HG03457 (cell line): ENCODE measurements around the gene OR52K2.
"Not testable (repeated sequence)": the region's sequence is repeated elsewhere in the genome, so short reads cannot be mapped to it uniquely, and the experiment has no call there.

ENCODE experiments used
- ATAC-seq: cut with Tn5 transposase; IDR thresholded peaks from one replicate; pipeline ENCODE4 v1.9.1; 2021; ENCODE audit warnings: moderate number of reproducible peaks; ENCODE audit not compliant: unreplicated experiment

The OR52K2 gene

GRCh38 chr11:4480577-4481239 is 31.6 kb downstream of the OR52K2 start:
- no peak for ATAC-seq

DNA sequence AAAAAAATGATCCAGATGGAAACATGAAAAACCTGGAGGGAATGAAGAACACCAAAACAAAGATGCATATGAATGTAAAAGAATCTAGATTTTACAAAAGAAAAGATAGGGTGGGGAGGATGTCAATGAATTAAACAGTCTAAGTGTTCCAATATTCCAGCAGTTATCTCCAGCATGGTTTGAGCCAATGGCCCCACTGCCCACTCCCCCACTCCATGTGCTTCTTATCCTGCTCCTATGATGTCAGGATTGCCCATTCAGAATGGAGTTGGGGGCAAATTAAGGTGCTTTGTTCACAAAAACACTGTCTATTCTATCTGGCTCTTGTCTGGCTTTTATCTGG is 32.1 kb downstream of the OR52K2 start:
- ATAC-seq, result no peak

DNA sequence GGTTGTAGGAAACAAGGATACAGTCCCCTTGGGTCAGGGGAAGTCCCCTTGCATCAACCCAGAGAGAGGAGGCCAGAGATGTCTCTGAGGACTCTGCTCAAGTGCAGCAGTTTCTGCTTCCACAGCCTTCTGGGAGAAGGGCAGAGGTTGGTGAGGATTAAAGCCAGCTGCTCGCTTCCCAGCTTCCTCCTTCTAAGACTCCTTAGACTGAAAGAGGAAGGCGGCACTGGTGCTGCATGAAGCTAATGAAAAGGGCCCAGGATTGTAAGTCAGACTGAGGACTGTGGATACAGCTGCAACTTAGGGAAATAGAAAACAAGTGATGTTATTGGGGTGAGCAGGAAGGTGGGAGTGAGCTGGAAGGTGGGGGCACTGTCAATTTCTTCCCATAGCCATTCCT is 33.4 kb downstream of the OR52K2 start, which contains the start of gene OR52K1:
OR52K1 (plus strand) TSS at position 202 of the 400 bp plus-strand sequence. CDS start 6,255 bp downstream, outside the sequence.
- ATAC-seq, result no peak

GRCh38 chr11:4484310-4484709 is 35.2 kb downstream of the OR52K2 start:
- ATAC-seq, result no peak

- ATAC-seq, result not testable (repeated sequence)
These were observed 42.3 kb downstream of the OR52K2 start for GRCh38 chr11:4491405-4491804.

DNA sequence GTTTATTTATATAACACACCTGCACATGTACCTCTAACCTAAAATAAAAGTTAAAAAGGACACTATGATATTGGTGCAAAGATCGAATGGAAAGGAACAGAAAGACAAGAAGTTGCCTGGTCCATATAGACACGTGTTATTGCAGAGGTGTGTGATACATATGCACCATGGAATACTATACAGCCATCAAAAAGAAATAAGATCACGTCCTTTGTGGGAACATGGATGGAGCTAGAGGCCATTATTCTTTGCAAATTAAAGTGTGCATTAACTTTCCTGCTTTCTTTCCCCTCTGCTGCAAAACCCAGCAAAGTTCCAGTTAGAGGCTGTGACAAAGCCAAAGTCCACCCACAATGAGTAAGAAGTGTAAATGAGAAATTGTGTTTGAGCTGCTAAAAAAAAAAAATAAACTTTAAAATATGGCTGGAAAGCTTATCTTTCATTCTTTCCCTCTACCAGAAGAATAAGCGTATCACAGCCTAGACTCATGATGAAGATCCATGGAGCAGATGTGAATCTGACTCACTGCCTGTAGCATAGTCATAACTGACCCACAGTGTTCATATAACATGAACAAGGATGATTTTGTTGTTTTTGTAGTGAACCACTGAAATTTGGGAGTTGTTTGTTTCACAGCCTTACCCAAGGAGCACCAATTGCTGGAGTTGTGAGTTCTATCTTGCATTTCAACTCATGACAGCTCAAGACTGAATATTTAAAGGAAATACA is 42.9 kb downstream of the OR52K2 start:
- ATAC-seq, result no peak

- ATAC-seq, result no peak
These were observed 44.4 kb downstream of the OR52K2 start for GRCh38 chr11:4493480-4493818.

GRCh38 chr11:4495487-4495886 is 46.4 kb downstream of the OR52K2 start:
- no peak for ATAC-seq

GRCh38 chr11:4495986-4496385 is 46.9 kb downstream of the OR52K2 start:
- no peak for ATAC-seq

- ATAC-seq, result no peak
These were observed 47.6 kb downstream of the OR52K2 start for GRCh38 chr11:4496557-4497248.
